IMR-90 (cell line): Measurements from ENCODE around the gene CDY1B.
"Not testable (repeated sequence)": the region's sequence is repeated elsewhere in the genome, so short reads cannot be mapped to it uniquely, and the experiment has no call there.

Source experiments
- BHLHE40 ChIP-seq: fragments of 150-350 bp; IDR thresholded peaks from 2 replicates; pipeline ENCODE4 v1.6.1; 2016; ENCODE audit warnings: mild to moderate bottlenecking, low read depth, low read length
- CEBPB ChIP-seq: IDR thresholded peaks from 2 replicates; pipeline ENCODE4 v1.6.1; 2012; ENCODE audit warnings: low read depth, low read length, improper control_type of control experiment
- CHD1 ChIP-seq: IDR thresholded peaks from 2 replicates; pipeline ENCODE4 v1.6.1; 2012; ENCODE audit warnings: low read depth, low read length, improper control_type of control experiment
- MXI1 ChIP-seq: IDR thresholded peaks from 2 replicates; pipeline ENCODE4 v1.6.1; 2012; ENCODE audit warnings: low read depth, mild to moderate bottlenecking, low read length, moderate library complexity, borderline replicate concordance
- POLR2A ChIP-seq: IDR thresholded peaks from 2 replicates; pipeline ENCODE4 v1.6.1; 2012; ENCODE audit warnings: mild to moderate bottlenecking, low read depth, low read length
- RAD21 ChIP-seq: IDR thresholded peaks from 2 replicates; pipeline ENCODE4 v1.6.1; 2012; ENCODE audit warnings: low read length, improper control_type of control experiment
- RCOR1 ChIP-seq: IDR thresholded peaks from 2 replicates; pipeline ENCODE4 v1.6.1; 2012; ENCODE audit warnings: mild to moderate bottlenecking, low read length, improper control_type of control experiment; ENCODE audit not compliant: insufficient replicate concordance
- RFX5 ChIP-seq: IDR thresholded peaks from 2 replicates; pipeline ENCODE4 v1.8.0; 2012; ENCODE audit warnings: low read depth, mild to moderate bottlenecking, low read length, moderate library complexity
- SMC3 ChIP-seq: fragments of 150-350 bp; IDR thresholded peaks from 2 replicates; pipeline ENCODE4 v1.6.1; 2016; ENCODE audit warnings: low read depth, mild to moderate bottlenecking, antibody characterized with exemption, low read length, moderate library complexity
- TF ChIP-seq, protein P1 (sequence below): conservative IDR thresholded peaks from 2 replicates; pipeline ENCODE4 v1.5.1; 2012; ENCODE audit warnings: mild to moderate bottlenecking, low read depth, low read length, improper control_type of control experiment
- TF ChIP-seq, protein P2 (sequence below): fragments of 150-350 bp; IDR thresholded peaks from 2 replicates; pipeline ENCODE4 v1.6.1; 2017; ENCODE audit warnings: mild to moderate bottlenecking, antibody characterized with exemption, low read length, low read depth
- TF ChIP-seq, protein P3 (sequence below): fragments of 150-350 bp; IDR thresholded peaks from 2 replicates; pipeline ENCODE4 v1.6.1; 2016; ENCODE audit warnings: low read depth, mild to moderate bottlenecking, low read length, moderate library complexity, borderline replicate concordance

DNA sequence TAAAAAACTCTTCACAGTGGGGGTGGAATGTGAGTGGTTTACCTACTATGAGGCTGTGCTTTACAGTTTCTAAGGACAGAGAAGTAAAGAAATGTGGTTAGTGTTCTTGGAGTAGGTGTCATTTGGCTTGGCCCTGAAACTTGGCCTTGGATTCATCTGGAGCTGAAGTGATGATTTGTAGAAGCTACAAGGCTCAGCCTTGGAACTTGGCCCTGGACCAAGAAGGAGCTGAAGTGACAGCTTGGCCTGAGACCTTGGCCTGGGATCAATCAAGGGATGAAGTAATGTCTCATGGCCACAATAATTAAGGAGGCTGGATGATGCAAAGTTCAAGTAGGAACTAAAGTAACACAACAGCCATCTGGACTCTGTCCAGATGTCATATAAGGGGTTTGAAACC lies 1.7 kb upstream of the CDY1B start:
- TF ChIP-seq CHD1, POLR2A, SMC3, RFX5, MXI1, CEBPB, BHLHE40, RCOR1, RAD21: not testable (repeated sequence)
- TF ChIP-seq, protein P1, sequence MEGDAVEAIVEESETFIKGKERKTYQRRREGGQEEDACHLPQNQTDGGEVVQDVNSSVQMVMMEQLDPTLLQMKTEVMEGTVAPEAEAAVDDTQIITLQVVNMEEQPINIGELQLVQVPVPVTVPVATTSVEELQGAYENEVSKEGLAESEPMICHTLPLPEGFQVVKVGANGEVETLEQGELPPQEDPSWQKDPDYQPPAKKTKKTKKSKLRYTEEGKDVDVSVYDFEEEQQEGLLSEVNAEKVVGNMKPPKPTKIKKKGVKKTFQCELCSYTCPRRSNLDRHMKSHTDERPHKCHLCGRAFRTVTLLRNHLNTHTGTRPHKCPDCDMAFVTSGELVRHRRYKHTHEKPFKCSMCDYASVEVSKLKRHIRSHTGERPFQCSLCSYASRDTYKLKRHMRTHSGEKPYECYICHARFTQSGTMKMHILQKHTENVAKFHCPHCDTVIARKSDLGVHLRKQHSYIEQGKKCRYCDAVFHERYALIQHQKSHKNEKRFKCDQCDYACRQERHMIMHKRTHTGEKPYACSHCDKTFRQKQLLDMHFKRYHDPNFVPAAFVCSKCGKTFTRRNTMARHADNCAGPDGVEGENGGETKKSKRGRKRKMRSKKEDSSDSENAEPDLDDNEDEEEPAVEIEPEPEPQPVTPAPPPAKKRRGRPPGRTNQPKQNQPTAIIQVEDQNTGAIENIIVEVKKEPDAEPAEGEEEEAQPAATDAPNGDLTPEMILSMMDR, result not testable (repeated sequence)
- TF ChIP-seq, protein P2, sequence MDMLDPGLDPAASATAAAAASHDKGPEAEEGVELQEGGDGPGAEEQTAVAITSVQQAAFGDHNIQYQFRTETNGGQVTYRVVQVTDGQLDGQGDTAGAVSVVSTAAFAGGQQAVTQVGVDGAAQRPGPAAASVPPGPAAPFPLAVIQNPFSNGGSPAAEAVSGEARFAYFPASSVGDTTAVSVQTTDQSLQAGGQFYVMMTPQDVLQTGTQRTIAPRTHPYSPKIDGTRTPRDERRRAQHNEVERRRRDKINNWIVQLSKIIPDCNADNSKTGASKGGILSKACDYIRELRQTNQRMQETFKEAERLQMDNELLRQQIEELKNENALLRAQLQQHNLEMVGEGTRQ, result not testable (repeated sequence)
- TF ChIP-seq, protein P3, sequence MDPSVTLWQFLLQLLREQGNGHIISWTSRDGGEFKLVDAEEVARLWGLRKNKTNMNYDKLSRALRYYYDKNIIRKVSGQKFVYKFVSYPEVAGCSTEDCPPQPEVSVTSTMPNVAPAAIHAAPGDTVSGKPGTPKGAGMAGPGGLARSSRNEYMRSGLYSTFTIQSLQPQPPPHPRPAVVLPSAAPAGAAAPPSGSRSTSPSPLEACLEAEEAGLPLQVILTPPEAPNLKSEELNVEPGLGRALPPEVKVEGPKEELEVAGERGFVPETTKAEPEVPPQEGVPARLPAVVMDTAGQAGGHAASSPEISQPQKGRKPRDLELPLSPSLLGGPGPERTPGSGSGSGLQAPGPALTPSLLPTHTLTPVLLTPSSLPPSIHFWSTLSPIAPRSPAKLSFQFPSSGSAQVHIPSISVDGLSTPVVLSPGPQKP, result not testable (repeated sequence)
